ENCODE results near the gene TMEM100. TPM values are rescaled to one million over a fixed set of nuclear protein-coding genes. Genes with fewer than 3 reads are reported as not detected.

Gene TMEM100
- total and polyA plus RNA-seq, 2 donors (not counting 1 experiment from before 2014, with no cell fraction given), result not detected

DNA sequence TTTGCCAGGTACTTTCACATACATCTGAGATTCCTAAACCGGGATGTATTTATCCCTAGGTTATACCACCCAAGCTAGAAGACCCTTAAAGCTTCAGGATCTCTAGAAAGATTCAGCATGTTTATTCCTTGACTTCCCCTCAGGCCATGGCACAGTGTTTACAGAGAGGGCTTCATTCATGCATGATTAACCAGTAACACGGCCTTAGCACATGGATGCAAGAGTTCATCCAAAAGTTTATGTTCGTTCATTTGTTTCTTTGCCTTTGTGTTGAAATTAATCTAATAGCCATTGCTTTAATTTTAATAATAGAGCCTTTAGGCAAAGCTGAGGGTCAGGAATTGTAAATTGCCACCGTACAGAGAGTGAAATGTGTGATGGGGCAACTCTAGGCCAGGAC, 41.9 kb upstream of the TMEM100 start:
- DNase-seq (no peak), ATAC-seq (ENCODE audit: low read depth) (no peak)
- Mint-ChIP-seq H3K27me3 (no peaks in the 10 kb centered on the region), H3K4me3 (no peak overlapping the region), H3K4me1 (peaks cover 3% of the 10 kb centered on the region), H3K27ac (no peak overlapping the region), H3K9me3 (ENCODE audit: insufficient read depth) (no peaks in the 10 kb centered on the region)
- Histone ChIP-seq H3K9ac (ENCODE audit: low read length) (no peak overlapping the region), H3K79me2 (ENCODE audit: control insufficient read depth, insufficient read depth, low read length) (no peaks in the 10 kb centered on the region), H2AFZ (ENCODE audit: insufficient read depth, low read depth, low read length, poor library complexity, severe bottlenecking) (no peak overlapping the region), H3K9me3 (ENCODE audit: control extremely low read depth in 1 of 3, control insufficient read depth in 2 of 3, insufficient read depth in 1 of 3, low read length in 2 of 3) (no peaks in the 10 kb centered on the region), H3K27ac (ENCODE audit: low read length in 2 of 2) (no peak overlapping the region), H3K4me1 (ENCODE audit: control insufficient read depth in 2 of 2, insufficient read depth in 2 of 2, low read length in 2 of 2) (no peaks in the 10 kb centered on the region), H3K36me3 (replicated peaks in 1 of 2; ENCODE audit: control extremely low read depth in 1 of 2, control insufficient read depth in 1 of 2, extremely low read depth in 1 of 2, insufficient read depth in 2 of 2, low read length in 1 of 2) (peaks cover 0 to 5% of the 10 kb centered on the region in 2 experiments), H3K4me3 (ENCODE audit: control extremely low read depth in 1 of 5, extremely low read depth in 1 of 5, insufficient read depth in 1 of 5, low read depth in 2 of 5, low read length in 4 of 5) (no peak overlapping the region), H3K27me3 (replicated peaks in 1 of 4; ENCODE audit: control extremely low read depth in 1 of 4, control insufficient read depth in 3 of 4, insufficient read depth in 4 of 4, low read length in 3 of 4) (no peaks in the 10 kb centered on the region), H4K20me1 (ENCODE audit: control insufficient read depth, insufficient read depth, low read length, poor library complexity, severe bottlenecking) (no peaks in the 10 kb centered on the region), H3K4me2 (replicated peaks; ENCODE audit: low read depth, low read length, poor library complexity, severe bottlenecking) (no peak overlapping the region)
- TF ChIP-seq CTCF (IDR thresholded peaks at IDR 0.05) (no peak), EZH2 (IDR thresholded peaks at IDR 0.05; ENCODE audit: borderline replicate concordance, insufficient read depth, low read depth, low read length, poor library complexity, severe bottlenecking) (no peak)
- ChIA-PET CTCF (no interaction called here), POLR2A (no interaction called here)
- intact Hi-C loops (cut with micrococcal nuclease), result no loop called here
- 100% methylated on average over 2 of the region's 4 CpGs for WGBS (ENCODE audit: insufficient coverage)

DNA sequence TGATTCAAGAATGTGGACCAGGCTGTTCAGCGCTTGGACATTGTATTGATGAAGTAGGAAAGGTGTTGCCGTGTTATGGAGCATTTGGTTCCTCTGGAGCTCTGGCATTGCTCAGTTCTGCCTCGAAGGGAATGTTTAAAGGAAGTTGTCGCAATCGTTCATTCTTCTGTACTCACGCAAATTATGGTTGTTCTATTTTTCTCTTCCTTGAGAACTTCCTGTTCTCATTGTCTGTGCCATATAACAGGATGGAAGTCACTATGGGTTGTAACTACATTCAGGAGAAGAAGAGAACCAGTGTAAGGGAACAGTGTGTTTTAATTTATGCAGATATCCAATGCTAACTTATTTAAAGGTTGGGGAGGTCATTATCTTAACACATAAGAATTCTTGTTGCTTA, 41.2 kb upstream of the TMEM100 start:
- Histone ChIP-seq H2AFZ (ENCODE audit: insufficient read depth, low read depth, low read length, poor library complexity, severe bottlenecking) (no peak overlapping the region), H3K27ac (ENCODE audit: low read length in 2 of 2) (no peak overlapping the region), H4K20me1 (ENCODE audit: control insufficient read depth, insufficient read depth, low read length, poor library complexity, severe bottlenecking) (no peaks in the 10 kb centered on the region), H3K36me3 (replicated peaks in 1 of 2; ENCODE audit: control extremely low read depth in 1 of 2, control insufficient read depth in 1 of 2, extremely low read depth in 1 of 2, insufficient read depth in 2 of 2, low read length in 1 of 2) (no peaks in the 10 kb centered on the region), H3K9me3 (ENCODE audit: control extremely low read depth in 1 of 3, control insufficient read depth in 2 of 3, insufficient read depth in 1 of 3, low read length in 2 of 3) (no peaks in the 10 kb centered on the region), H3K4me2 (replicated peaks; ENCODE audit: low read depth, low read length, poor library complexity, severe bottlenecking) (no peak overlapping the region), H3K4me1 (ENCODE audit: control insufficient read depth in 2 of 2, insufficient read depth in 2 of 2, low read length in 2 of 2) (no peaks in the 10 kb centered on the region), H3K27me3 (replicated peaks in 1 of 4; ENCODE audit: control extremely low read depth in 1 of 4, control insufficient read depth in 3 of 4, insufficient read depth in 4 of 4, low read length in 3 of 4) (no peaks in the 10 kb centered on the region), H3K79me2 (ENCODE audit: control insufficient read depth, insufficient read depth, low read length) (no peaks in the 10 kb centered on the region), H3K9ac (ENCODE audit: low read length) (no peak overlapping the region), H3K4me3 (ENCODE audit: control extremely low read depth in 1 of 5, extremely low read depth in 1 of 5, insufficient read depth in 1 of 5, low read depth in 2 of 5, low read length in 4 of 5) (no peak overlapping the region)
- CTCF ChIA-PET, result no interaction called here
- no peaks in the 10 kb centered on the region for H3K27me3 Mint-ChIP-seq
- no peak for ATAC-seq (ENCODE audit: low read depth)
- POLR2A ChIA-PET, result no interaction called here
- H3K4me3 Mint-ChIP-seq, result no peak overlapping the region
- H3K4me1 Mint-ChIP-seq, result peaks cover 3% of the 10 kb centered on the region
- H3K9me3 Mint-ChIP-seq (ENCODE audit: insufficient read depth), result no peaks in the 10 kb centered on the region
- DNase-seq, result no peak
- TF ChIP-seq EZH2 (IDR thresholded peaks at IDR 0.05; ENCODE audit: borderline replicate concordance, insufficient read depth, low read depth, low read length, poor library complexity, severe bottlenecking) (no peak), CTCF (IDR thresholded peaks at IDR 0.05) (no peak)
- intact Hi-C loops (cut with micrococcal nuclease), result no loop called here
- WGBS (ENCODE audit: insufficient coverage), result 58% methylated on average over 3 of the region's 6 CpGs
- no peak overlapping the region for H3K27ac Mint-ChIP-seq

All from B cell (primary cell).